BLaER1 treated with 17β-estradiol and CSF1 and Interleukin-3, amounts not matched to agents 10 nM and 100 nM (cell line): ENCODE data around the gene FOXO6.

Experiments
- H3K27ac ChIP-seq, 11 experiments: shearing (Covaris generic); formaldehyde crosslinking; 2 replicates each; pipeline ENCODE4 v1.8.1; 2022
- H3K27me3 ChIP-seq, 11 experiments: shearing (Covaris generic); formaldehyde crosslinking; 2 replicates each; pipeline ENCODE4 v1.8.1; 2022
- H3K36me3 ChIP-seq, 11 experiments: shearing (Covaris generic); formaldehyde crosslinking; 2 replicates each; pipeline ENCODE4 v1.8.1; 2022
- H3K4me1 ChIP-seq, 10 experiments: shearing (Covaris generic); formaldehyde crosslinking; 2 replicates each; pipeline ENCODE4 v1.8.1; 2022
- H3K4me2 ChIP-seq, 11 experiments: shearing (Covaris generic); formaldehyde crosslinking; 2 replicates each; pipeline ENCODE4 v1.8.1; 2022
- H3K4me3 ChIP-seq, 10 experiments: shearing (Covaris generic); formaldehyde crosslinking; 2 replicates each; pipeline ENCODE4 v1.8.1; 2022
- H3K9ac ChIP-seq, 11 experiments: shearing (Covaris generic); formaldehyde crosslinking; 2 replicates each; pipeline ENCODE4 v1.8.1; 2022
- H3K9me3 ChIP-seq, 11 experiments: shearing (Covaris generic); formaldehyde crosslinking; replicated peaks in 1 of 11; 2 replicates each; pipeline ENCODE4 v1.8.1; 2022
- H4K20me1 ChIP-seq, 11 experiments: shearing (Covaris generic); formaldehyde crosslinking; 2 replicates each; pipeline ENCODE4 v1.8.1; 2022
- Cebpa-rat ChIP-seq, 11 experiments: shearing (Covaris generic); IDR thresholded peaks; 2 replicates each; pipeline ENCODE4 v1.8.1; 2022

The FOXO6 gene

GRCh38 chr1:41355356-41355755 is 5.9 kb upstream of the FOXO6 start:
- Histone ChIP-seq H3K9ac (no peak overlapping the region), H3K4me2 (no peak overlapping the region), H3K27me3 (no peaks in the 10 kb centered on the region), H3K27ac (no peak overlapping the region), H3K4me1 (peaks cover 44 to 53% (median 49%) of the 10 kb centered on the region in 10 experiments), H4K20me1 (peaks cover 0 to 9% (median 0%) of the 10 kb centered on the region in 11 experiments; a peak in 3 of 22 replicates), H3K36me3 (no peaks in the 10 kb centered on the region), H3K9me3 (no peaks in the 10 kb centered on the region), H3K4me3 (no peak overlapping the region)
- no peak for TF ChIP-seq Cebpa-rat (IDR thresholded peaks at IDR 0.05)

DNA sequence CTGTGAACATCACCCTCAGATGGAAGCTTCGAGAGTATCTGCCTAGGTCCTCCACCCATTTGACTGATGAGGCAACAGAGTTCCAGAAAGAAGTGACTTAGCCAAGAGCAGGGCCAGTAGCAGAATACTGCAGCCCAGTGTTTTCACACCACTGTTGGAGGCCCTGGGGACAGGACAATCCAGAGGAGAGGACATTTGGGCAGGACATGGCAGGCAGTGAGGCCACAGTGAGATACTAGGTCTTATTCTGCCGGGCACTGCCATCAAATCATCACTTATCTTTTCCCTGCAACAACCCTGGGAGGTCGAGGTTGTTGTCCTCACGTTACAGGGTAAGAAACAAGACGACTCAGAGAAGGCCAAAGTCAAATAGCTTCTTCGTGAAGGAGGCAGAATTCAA is 5.5 kb upstream of the FOXO6 start:
- Histone ChIP-seq H3K9ac (no peak overlapping the region), H3K9me3 (no peaks in the 10 kb centered on the region), H3K36me3 (no peaks in the 10 kb centered on the region), H4K20me1 (peaks cover 0 to 9% (median 0%) of the 10 kb centered on the region in 11 experiments; a peak in 3 of 22 replicates), H3K27ac (no peak overlapping the region), H3K27me3 (no peaks in the 10 kb centered on the region), H3K4me1 (peaks cover 48 to 57% (median 53%) of the 10 kb centered on the region in 10 experiments), H3K4me3 (no peak overlapping the region), H3K4me2 (no peak overlapping the region)
- no peak for TF ChIP-seq Cebpa-rat (IDR thresholded peaks at IDR 0.05)

GRCh38 chr1:41356752-41357151 is 4.5 kb upstream of the FOXO6 start:
- Histone ChIP-seq H3K4me1 (peaks cover 49 to 59% (median 56%) of the 10 kb centered on the region in 10 experiments), H3K27me3 (peaks cover 4 to 5% (median 5%) of the 10 kb centered on the region in 11 experiments; a peak in 18 of 22 replicates), H4K20me1 (peaks cover 0 to 12% (median 0%) of the 10 kb centered on the region in 11 experiments; a peak in 6 of 22 replicates), H3K9ac (peak overlapping the region in 2 of 11 experiments; percentile 64; a peak in 2 of 22 replicates), H3K36me3 (no peaks in the 10 kb centered on the region), H3K4me2 (peak overlapping the region in 10 of 11 experiments; percentile 83 to 100 (median 96); a peak in 18 of 22 replicates), H3K27ac (peak overlapping the region in 1 of 11 experiments; percentile 56; a peak in 1 of 22 replicates), H3K9me3 (no peaks in the 10 kb centered on the region), H3K4me3 (peak overlapping the region in 1 of 10 experiments; percentile 40; a peak in 1 of 20 replicates)
- no peak for TF ChIP-seq Cebpa-rat (IDR thresholded peaks at IDR 0.05)

GRCh38 chr1:41357451-41358101 is 3.7 kb upstream of the FOXO6 start:
- Histone ChIP-seq H3K4me1 (peaks cover 56 to 67% (median 65%) of the 10 kb centered on the region in 10 experiments), H3K36me3 (no peaks in the 10 kb centered on the region), H3K9ac (peak overlapping the region in 10 of 11 experiments; percentile 2 to 64 (median 43); a peak in 18 of 22 replicates), H3K4me2 (peak overlapping the region; percentile 72 to 100 (median 94)), H3K9me3 (no peaks in the 10 kb centered on the region), H3K4me3 (peak overlapping the region in 8 of 10 experiments; percentile 6 to 40 (median 20); a peak in 9 of 20 replicates), H3K27ac (peak overlapping the region in 8 of 11 experiments; percentile 14 to 62 (median 41); a peak in 11 of 22 replicates), H3K27me3 (peaks cover 12 to 13% (median 13%) of the 10 kb centered on the region in 11 experiments; a peak in 20 of 22 replicates), H4K20me1 (peaks cover 0 to 20% (median 1%) of the 10 kb centered on the region in 11 experiments; a peak in 9 of 22 replicates)
- TF ChIP-seq Cebpa-rat (IDR thresholded peaks at IDR 0.05), result no peak

DNA sequence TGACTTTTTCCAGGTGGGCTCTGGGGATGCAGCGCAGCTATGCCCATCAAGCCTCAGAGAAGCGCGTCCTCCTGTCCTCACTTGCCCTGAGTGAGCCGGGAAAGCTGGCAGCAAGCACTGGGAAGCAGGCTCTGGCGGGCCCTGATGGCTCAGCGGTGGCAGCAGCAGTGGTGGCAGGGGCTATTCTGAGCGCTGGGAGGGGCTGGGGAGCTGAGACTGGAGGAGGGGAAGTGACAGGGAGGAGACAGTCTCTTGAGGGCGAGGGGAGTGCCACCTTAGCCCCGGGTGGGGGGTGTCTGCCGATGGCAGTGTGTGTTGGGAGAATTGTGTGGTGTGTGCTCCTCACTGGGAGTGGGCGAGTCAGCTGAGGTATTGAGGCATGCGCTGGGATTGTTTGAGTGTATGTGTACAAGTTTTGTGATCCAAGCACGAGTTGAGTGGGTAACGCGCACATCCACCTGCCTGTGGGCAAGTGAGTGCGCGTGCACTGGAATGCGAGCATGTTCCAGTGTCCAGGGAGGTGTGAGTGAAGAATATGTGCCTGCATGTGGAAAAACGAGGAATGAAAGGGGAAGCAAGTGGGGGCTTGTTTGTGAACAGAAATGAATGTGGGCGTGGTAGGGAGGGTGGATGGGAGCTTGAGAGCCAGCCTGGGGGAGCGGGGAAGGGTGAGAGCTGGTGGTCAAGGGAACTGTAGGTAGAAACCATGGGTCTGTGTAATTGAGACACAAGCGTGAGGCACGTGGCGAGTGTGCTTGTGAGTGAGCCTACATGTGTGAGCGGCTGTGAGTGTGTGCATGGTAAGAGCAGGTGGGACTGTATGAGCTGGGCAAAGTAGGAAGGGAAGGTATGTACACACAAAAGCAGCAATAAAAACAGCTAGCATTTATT is 2.9 kb upstream of the FOXO6 start:
- H3K27ac ChIP-seq, result peak overlapping the region in 9 of 11 experiments; percentile 3 to 62 (median 40); a peak in 11 of 22 replicates
- H3K36me3 ChIP-seq, result no peaks in the 10 kb centered on the region
- H3K9me3 ChIP-seq, result no peaks in the 10 kb centered on the region
- H3K4me3 ChIP-seq, result peak overlapping the region in 8 of 10 experiments; percentile 6 to 40 (median 24); a peak in 10 of 20 replicates
- peak overlapping the region; percentile 72 to 100 (median 94) for H3K4me2 ChIP-seq
- peaks cover 57 to 74% (median 71%) of the 10 kb centered on the region in 10 experiments for H3K4me1 ChIP-seq
- H3K9ac ChIP-seq, result peak overlapping the region in 10 of 11 experiments; percentile 2 to 64 (median 43); a peak in 17 of 22 replicates
- peaks cover 0 to 28% (median 9%) of the 10 kb centered on the region in 11 experiments; a peak in 9 of 22 replicates for H4K20me1 ChIP-seq
- peaks cover 20 to 21% (median 21%) of the 10 kb centered on the region in 11 experiments; a peak in 20 of 22 replicates for H3K27me3 ChIP-seq
- TF ChIP-seq Cebpa-rat (IDR thresholded peaks at IDR 0.05), result no peak

DNA sequence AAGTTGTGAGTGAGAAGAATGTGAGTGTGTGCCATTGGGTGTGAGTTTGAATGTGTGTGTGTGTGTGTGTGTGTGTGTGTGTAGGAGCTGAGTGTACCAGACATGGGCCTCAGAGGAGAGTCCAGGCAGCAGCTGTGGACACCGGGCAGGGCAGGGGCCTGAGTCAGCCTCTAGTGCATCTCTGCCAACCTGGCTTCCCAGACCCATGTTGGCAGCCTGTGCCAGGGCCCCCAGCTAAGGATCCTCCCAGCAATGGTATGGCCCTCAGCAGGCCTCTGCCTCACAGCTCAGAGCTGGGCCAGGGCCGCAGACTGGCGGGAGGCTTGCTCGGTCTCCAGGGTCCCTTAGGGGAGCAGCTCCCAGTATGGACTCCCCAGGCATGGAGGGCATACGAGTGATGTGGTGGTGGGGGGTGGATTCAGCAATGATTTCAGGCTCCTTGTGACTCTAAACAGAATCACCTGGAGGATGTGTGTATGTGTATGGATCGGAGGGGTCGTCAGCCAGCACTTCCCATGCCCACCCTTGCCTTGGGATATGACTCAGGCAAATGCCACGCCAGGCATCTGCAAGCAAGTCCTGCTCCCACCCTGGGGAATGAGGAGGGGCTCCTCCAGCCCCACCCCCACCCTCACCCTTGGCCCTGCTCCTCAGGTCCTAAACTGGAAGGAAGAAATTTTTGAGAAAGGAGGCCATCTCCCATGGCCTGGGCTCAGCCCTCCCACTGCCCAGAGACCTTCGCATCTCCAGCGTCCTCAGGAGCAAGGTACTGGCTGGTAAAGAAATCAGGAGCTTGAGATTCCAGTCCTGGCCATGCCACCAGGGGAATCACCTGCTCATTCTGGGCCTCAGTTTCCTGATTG is 1.8 kb upstream of the FOXO6 start:
- peak overlapping the region; percentile 72 to 100 (median 94); a peak in 21 of 22 replicates for H3K4me2 ChIP-seq

GRCh38 chr1:41360074-41360785 is 1.0 kb upstream of the FOXO6 start:
- Histone ChIP-seq H3K9me3 (no peaks in the 10 kb centered on the region), H3K9ac (no peak overlapping the region; a peak in 1 of 22 replicates), H3K4me1 (peaks cover 49 to 80% (median 77%) of the 10 kb centered on the region in 10 experiments), H3K27me3 (peaks cover 20 to 29% (median 26%) of the 10 kb centered on the region in 11 experiments; a peak in 20 of 22 replicates), H3K4me3 (peak overlapping the region in 6 of 10 experiments; percentile 67 to 78 (median 70); a peak in 5 of 20 replicates), H3K27ac (peak overlapping the region in 1 of 11 experiments; percentile 61; a peak in 1 of 22 replicates), H4K20me1 (peaks cover 0 to 40% (median 12%) of the 10 kb centered on the region in 11 experiments; a peak in 9 of 22 replicates), H3K4me2 (peak overlapping the region; percentile 49 to 100 (median 94)), H3K36me3 (no peaks in the 10 kb centered on the region)
- TF ChIP-seq Cebpa-rat (IDR thresholded peaks at IDR 0.05), result no peak

More for the DNA sequence above, 1.8 kb upstream of the FOXO6 start:
- peaks cover 47 to 72% (median 70%) of the 10 kb centered on the region in 10 experiments for H3K4me1 ChIP-seq
- H3K9me3 ChIP-seq, result no peaks in the 10 kb centered on the region
- no peak overlapping the region for H3K4me3 ChIP-seq
- no peaks in the 10 kb centered on the region for H3K36me3 ChIP-seq
- no peak overlapping the region for H3K9ac ChIP-seq
- no peak for TF ChIP-seq Cebpa-rat (IDR thresholded peaks at IDR 0.05)
- peak overlapping the region in 1 of 11 experiments; percentile 61; a peak in 1 of 22 replicates for H3K27ac ChIP-seq
- H3K27me3 ChIP-seq, result peaks cover 20 to 28% (median 26%) of the 10 kb centered on the region in 11 experiments; a peak in 20 of 22 replicates
- peaks cover 0 to 36% (median 12%) of the 10 kb centered on the region in 11 experiments; a peak in 9 of 22 replicates for H4K20me1 ChIP-seq
